Gastroesophageal sphincter (tissue), 4 donors: ENCODE data around the gene MAN1C1. TPM values are rescaled to one million over a fixed set of nuclear protein-coding genes. Genes with fewer than 3 reads are reported as not detected.

Source experiments
- ATAC-seq: fragments of 150-250 bp; one replicate; pipeline ENCODE4 v1.9.1; 2016; ENCODE audit warnings: mild to moderate bottlenecking, moderate library complexity
- H3K27ac ChIP-seq, 4 donors: fragments of 200-600 bp; sonication (generic) in 3 of 4; 1 replicate in 3 of 4; 2 replicates in 1 of 4; pipeline ENCODE4 v1.5.1; 2016 to 2019
- H3K27me3 ChIP-seq: fragments of 200-600 bp; sonication (generic); one replicate; pipeline ENCODE4 v1.5.1; 2019
- H3K36me3 ChIP-seq, 2 donors: fragments of 200-600 bp; sonication (generic); one replicate each; pipeline ENCODE4 v1.5.1; 2019; ENCODE audit warnings: control low read depth in 1 of 2
- H3K4me1 ChIP-seq, 3 donors: fragments of 200-600 bp; sonication (generic); 1 replicate in 2 of 3; 2 replicates in 1 of 3; pipeline ENCODE4 v1.5.1; 2016 to 2019; ENCODE audit warnings: control low read depth in 2 of 3
- H3K4me3 ChIP-seq, 2 donors: fragments of 200-600 bp; sonication (generic); one replicate each; pipeline ENCODE4 v1.5.1; 2019; ENCODE audit warnings: mild to moderate bottlenecking in 1 of 2, moderate library complexity in 1 of 2
- H3K9me3 ChIP-seq, 3 donors: fragments of 200-600 bp; sonication (generic); one replicate each; pipeline ENCODE4 v1.5.1; 2017 to 2019; ENCODE audit warnings: control low read depth in 2 of 3
- CTCF ChIP-seq, 4 experiments: fragments of 200-600 bp in 2 of 4; fragments of 450-650 bp in 2 of 4; sonication (generic) in 1 of 4; IDR thresholded peaks; one replicate each; pipeline ENCODE4 v1.5.1; 2017 to 2019; ENCODE audit warnings: antibody characterized with exemption in 4 of 4, mild to moderate bottlenecking in 2 of 4, moderate library complexity in 2 of 4
- EP300 ChIP-seq: sonication (generic); formaldehyde crosslinking; IDR thresholded peaks from one replicate; pipeline ENCODE4 v1.6.1; 2017; ENCODE audit warnings: antibody characterized with exemption, mild to moderate bottlenecking
- POLR2A ChIP-seq, 2 donors: fragments of 450-650 bp; IDR thresholded peaks; one replicate each; pipeline ENCODE4 v1.6.1; 2017; ENCODE audit warnings: antibody characterized with exemption in 2 of 2, mild to moderate bottlenecking in 2 of 2, moderate library complexity in 1 of 2
- POLR2AphosphoS5 ChIP-seq: sonication (generic); formaldehyde crosslinking; IDR thresholded peaks from one replicate; pipeline ENCODE4 v1.6.1; 2017; ENCODE audit warnings: antibody characterized with exemption
- WGBS, 2 donors: methylation state at CpG; one replicate each; pipeline ENCODE4 v1.1.5; 2018; ENCODE audit warnings: low coverage in 1 of 2; 5-methylcytosine and 5-hydroxymethylcytosine counted together
- total RNA-seq, 4 donors: library from RNA; depleted of rRNA; stranded (reverse); fragments of >200 nt; gene quantifications; one replicate each; pipeline ENCODE4 v1.1.0, GENCODE V29; 2016

Gene MAN1C1
- total RNA-seq, 4 donors from 2014 or later: 20.0 to 38.1 (median 27.8) TPM

- TF ChIP-seq EP300 (no peak), CTCF (IDR thresholded peaks at IDR 0.05) (no peak), POLR2A (IDR thresholded peaks at IDR 0.05) (no peak), POLR2AphosphoS5 (no peak)
- H3K27ac ChIP-seq: peak overlapping the region in 3 of 4 donors; percentile 87 to 88 (median 87)
- no CpG with 5 or more reads among the region's 5 CpGs for WGBS, 2 donors
Observed at GRCh38 chr1:25703041-25703440, 86.5 kb downstream of the MAN1C1 start.

GRCh38 chr1:25703671-25704266 lies 87.2 kb downstream of the MAN1C1 start:
- 71 to 100% methylated on average over 1 to 2 of the region's 6 CpGs for WGBS, 2 donors
- Histone ChIP-seq H3K27me3 (no peaks in the 10 kb centered on the region), H3K4me1 (peaks cover 13 to 99% (median 29%) of the 10 kb centered on the region in 3 donors), H3K9me3 (no peaks in the 10 kb centered on the region), H3K36me3 (no peaks in the 10 kb centered on the region), H3K4me3 (no peak overlapping the region), H3K27ac (peak overlapping the region in 2 of 4 donors; percentile 17 to 87)
- no peak for TF ChIP-seq EP300
- no peak for TF ChIP-seq CTCF (IDR thresholded peaks at IDR 0.05)
- TF ChIP-seq POLR2AphosphoS5: no peak
- TF ChIP-seq POLR2A (IDR thresholded peaks at IDR 0.05): no peak
- no peak for ATAC-seq

More at GRCh38 chr1:25703041-25703440, 86.5 kb downstream of the MAN1C1 start:
- Histone ChIP-seq H3K27me3 (no peaks in the 10 kb centered on the region), H3K9me3 (no peaks in the 10 kb centered on the region), H3K4me3 (no peak overlapping the region), H3K36me3 (no peaks in the 10 kb centered on the region), H3K4me1 (peaks cover 13 to 99% (median 29%) of the 10 kb centered on the region in 3 donors)
- ATAC-seq: no peak

- H3K27me3 ChIP-seq: no peaks in the 10 kb centered on the region
- no peak for TF ChIP-seq CTCF (IDR thresholded peaks at IDR 0.05)
- TF ChIP-seq POLR2A (IDR thresholded peaks at IDR 0.05): no peak
- TF ChIP-seq EP300: no peak
- TF ChIP-seq POLR2AphosphoS5: no peak
- ATAC-seq: peak; percentile 21
- H3K36me3 ChIP-seq: no peaks in the 10 kb centered on the region
- peak overlapping the region in 2 of 4 donors; percentile 17 to 87 for H3K27ac ChIP-seq
- no peaks in the 10 kb centered on the region for H3K9me3 ChIP-seq
- no peak overlapping the region for H3K4me3 ChIP-seq
- WGBS, 2 donors: 63 to 70% methylated on average over 4 to 5 of the region's 7 CpGs
- peaks cover 12 to 97% (median 27%) of the 10 kb centered on the region in 3 donors for H3K4me1 ChIP-seq
Observed at GRCh38 chr1:25704267-25704691, 87.7 kb downstream of the MAN1C1 start.

GRCh38 chr1:25705699-25706098 lies 89.1 kb downstream of the MAN1C1 start:
- TF ChIP-seq CTCF (IDR thresholded peaks at IDR 0.05): no peak
- TF ChIP-seq POLR2AphosphoS5: no peak
- no peak for TF ChIP-seq POLR2A (IDR thresholded peaks at IDR 0.05)
- TF ChIP-seq EP300: no peak
- Histone ChIP-seq H3K9me3 (no peaks in the 10 kb centered on the region), H3K36me3 (no peaks in the 10 kb centered on the region), H3K4me1 (peaks cover 4 to 83% (median 16%) of the 10 kb centered on the region in 3 donors), H3K4me3 (no peak overlapping the region), H3K27ac (no peak overlapping the region), H3K27me3 (no peaks in the 10 kb centered on the region)
- ATAC-seq: no peak
- 93 to 100% methylated on average over 2 of the region's 2 CpGs for WGBS, 2 donors
